ENCODE results near the gene VAMP3. TPM values are rescaled to one million over a fixed set of nuclear protein-coding genes. Genes with fewer than 3 reads are reported as not detected.

The VAMP3 gene, protein sequence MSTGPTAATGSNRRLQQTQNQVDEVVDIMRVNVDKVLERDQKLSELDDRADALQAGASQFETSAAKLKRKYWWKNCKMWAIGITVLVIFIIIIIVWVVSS
- total RNA-seq (10 to 100 TPM; 27.3 to 32.5 TPM), polyA plus RNA-seq (41.7 TPM)

DNA sequence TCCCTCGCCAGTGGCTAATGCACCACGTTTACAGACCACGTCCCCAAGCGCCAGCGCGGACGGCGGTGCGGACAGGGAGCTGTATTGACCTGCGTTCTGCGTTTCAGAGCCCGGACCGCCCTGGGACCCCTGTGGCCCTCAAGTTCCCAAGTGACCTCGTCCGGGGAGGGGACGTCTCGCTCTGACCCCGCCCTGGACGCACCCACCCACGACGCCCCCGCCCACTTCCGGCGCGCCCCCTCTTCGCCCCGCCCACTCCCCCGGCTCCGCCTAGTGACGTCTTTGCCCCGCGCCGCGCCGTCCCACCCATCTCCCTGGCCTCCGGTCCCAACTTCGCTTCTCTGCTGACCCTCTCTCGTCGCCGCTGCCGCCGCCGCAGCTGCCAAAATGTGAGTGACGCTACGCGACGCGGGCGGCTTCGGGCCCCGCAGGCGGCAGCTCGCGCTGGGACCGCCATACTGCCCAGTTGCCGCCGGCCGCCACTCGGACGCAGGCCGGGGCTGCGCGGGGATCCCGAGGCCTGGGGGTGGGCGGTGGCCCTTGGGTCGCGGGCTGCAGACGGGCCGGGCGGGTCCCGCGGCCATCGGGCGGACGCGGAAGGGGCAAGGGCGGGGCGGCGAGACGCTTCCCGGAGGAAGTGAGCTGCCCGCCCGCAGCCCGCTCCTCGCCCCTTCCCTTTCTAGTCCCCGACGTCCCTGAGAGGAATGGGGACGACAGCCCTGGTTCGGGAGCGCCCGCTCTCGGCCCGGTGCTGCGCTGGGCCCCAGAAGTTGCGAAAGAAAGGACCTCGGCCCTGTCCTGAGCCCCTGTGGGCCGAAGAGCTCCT, at the start of gene VAMP3:
TSS of gene VAMP3 (plus strand) at position 300 of the 826 bp plus-strand sequence. CDS start at position 388, 88 bp downstream.
- peak; percentile 71 to 89 (median 80) for DNase-seq
- Mint-ChIP-seq H3K4me1 (peaks cover 24 to 51% (median 47%) of the 10 kb centered on the region in 3 donors), H3K9me3 (no peaks in the 10 kb centered on the region), H3K4me3 (peak within 1 kb of the TSS; percentile 87 to 93 (median 89)), H3K27ac (peak within 1 kb of the TSS; percentile 75 to 90 (median 85)), H3K27me3 (peaks cover 2% of the 10 kb centered on the region in 2 donors), H3K36me3 (peaks cover 0 to 42% (median 8%) of the 10 kb centered on the region in 3 donors)
- Histone ChIP-seq H3K27me3 (ENCODE audit: insufficient read depth, low read length, poor library complexity, severe bottlenecking) (no peaks in the 10 kb centered on the region), H3K36me3 (ENCODE audit: insufficient read depth, low read length) (peaks cover 4% of the 10 kb centered on the region), H3K9me3 (ENCODE audit: low read length) (no peaks in the 10 kb centered on the region), H3K4me3 (ENCODE audit: low read length) (peak within 1 kb of the TSS; percentile 92), H3K27ac (ENCODE audit: low read depth, low read length) (peak within 1 kb of the TSS; percentile 74), H3K4me1 (ENCODE audit: insufficient read depth, low read length) (peaks cover 18% of the 10 kb centered on the region)
- ChIA-PET POLR2A (no interaction called here), CTCF (interaction anchor here (1.0 to 1.8 kb wide), 3 partner anchors 9 to 103 kb away, joined by 3 to 7 read pairs (median 3); no protein-coding TSS in a partner anchor)

DNA sequence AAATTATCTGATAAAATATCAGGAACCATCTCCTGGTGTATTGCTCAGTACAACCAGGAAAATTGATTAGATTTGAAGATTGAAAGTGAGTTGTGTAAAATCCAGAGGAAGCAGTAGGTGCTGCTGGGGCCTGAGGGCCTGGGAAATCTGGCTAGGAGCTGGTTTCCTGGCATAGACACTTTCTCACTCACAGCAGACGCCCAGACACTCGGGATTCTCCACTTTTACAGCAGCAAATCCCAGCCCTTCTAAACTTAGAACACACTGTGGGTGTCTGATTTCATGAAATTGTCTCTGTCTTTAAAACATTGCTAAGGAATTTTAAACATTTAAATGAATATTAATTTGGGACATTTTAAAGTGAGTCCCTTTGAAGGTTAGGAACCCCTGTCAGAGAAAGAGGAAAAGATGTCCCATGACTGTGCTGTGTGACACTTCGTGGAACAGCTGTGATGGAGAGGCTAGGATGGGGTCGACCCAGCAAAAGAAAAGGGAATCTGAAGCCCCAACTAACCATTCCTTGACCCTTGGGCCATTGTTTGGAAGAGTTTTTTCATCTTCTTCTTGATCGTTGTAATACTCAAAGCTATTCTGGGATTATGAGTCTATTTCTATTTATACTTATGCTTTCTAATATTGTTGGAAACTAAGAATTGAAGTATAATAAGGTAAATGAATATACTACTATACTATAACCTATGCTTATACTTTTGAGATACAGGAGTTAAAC, 49.0 kb upstream of the VAMP3 start:
- DNase-seq = no peak
- ChIA-PET CTCF (interaction anchor here (1.0 to 1.6 kb wide), 2 partner anchors 30 to 31 kb away, joined by 3 to 4 read pairs; no protein-coding TSS in a partner anchor), POLR2A (no interaction called here)
- Histone ChIP-seq H3K4me3 (ENCODE audit: low read length) (no peak overlapping the region), H3K9me3 (ENCODE audit: low read length) (no peaks in the 10 kb centered on the region), H3K27me3 (ENCODE audit: insufficient read depth, low read length, poor library complexity, severe bottlenecking) (no peaks in the 10 kb centered on the region), H3K27ac (ENCODE audit: low read depth, low read length) (no peak overlapping the region), H3K4me1 (ENCODE audit: insufficient read depth, low read length) (no peaks in the 10 kb centered on the region), H3K36me3 (ENCODE audit: insufficient read depth, low read length) (no peaks in the 10 kb centered on the region)
- Mint-ChIP-seq H3K4me3 (no peak overlapping the region), H3K27ac (no peak overlapping the region), H3K9me3 (no peaks in the 10 kb centered on the region), H3K27me3 (peaks cover 9 to 38% of the 10 kb centered on the region in 2 donors), H3K4me1 (peaks cover 5 to 9% (median 9%) of the 10 kb centered on the region in 3 donors), H3K36me3 (no peaks in the 10 kb centered on the region)

DNA sequence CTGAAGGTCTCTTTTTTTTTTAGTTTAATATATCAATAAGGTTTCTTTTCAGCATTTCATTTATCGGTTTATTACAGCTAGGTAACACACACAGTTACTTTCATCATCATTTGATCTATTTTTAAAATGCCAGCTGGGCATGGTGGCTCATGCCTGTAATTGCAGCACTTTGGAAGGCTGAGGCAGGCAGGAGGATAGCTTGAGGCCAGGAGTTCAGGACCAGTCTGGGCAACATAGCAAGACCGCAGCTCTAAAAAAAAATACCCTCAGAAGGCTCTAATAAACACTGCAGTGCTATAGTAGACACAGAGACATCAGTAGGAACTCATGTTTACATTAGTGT, 48.5 kb upstream of the VAMP3 start:
- no peak for DNase-seq
- no peaks in the 10 kb centered on the region for H3K4me1 ChIP-seq (ENCODE audit: insufficient read depth, low read length)
- H3K4me3 ChIP-seq (ENCODE audit: low read length) = no peak overlapping the region
- Mint-ChIP-seq H3K36me3 (no peaks in the 10 kb centered on the region), H3K27ac (peak overlapping the region in 2 of 8 donors; percentile 4 to 35), H3K4me3 (no peak overlapping the region), H3K4me1 (peaks cover 5 to 9% (median 9%) of the 10 kb centered on the region in 3 donors), H3K9me3 (no peaks in the 10 kb centered on the region), H3K27me3 (peaks cover 9 to 37% of the 10 kb centered on the region in 2 donors)
- H3K27ac ChIP-seq (ENCODE audit: low read depth, low read length) = no peak overlapping the region
- H3K27me3 ChIP-seq (ENCODE audit: insufficient read depth, low read length, poor library complexity, severe bottlenecking) = no peaks in the 10 kb centered on the region
- POLR2A ChIA-PET = no interaction called here
- H3K36me3 ChIP-seq (ENCODE audit: insufficient read depth, low read length) = no peaks in the 10 kb centered on the region
- H3K9me3 ChIP-seq (ENCODE audit: low read length) = no peaks in the 10 kb centered on the region
- CTCF ChIA-PET = interaction anchor here (1.0 to 1.6 kb wide), 2 partner anchors 30 to 31 kb away, joined by 3 to 4 read pairs; no protein-coding TSS in a partner anchor

DNA sequence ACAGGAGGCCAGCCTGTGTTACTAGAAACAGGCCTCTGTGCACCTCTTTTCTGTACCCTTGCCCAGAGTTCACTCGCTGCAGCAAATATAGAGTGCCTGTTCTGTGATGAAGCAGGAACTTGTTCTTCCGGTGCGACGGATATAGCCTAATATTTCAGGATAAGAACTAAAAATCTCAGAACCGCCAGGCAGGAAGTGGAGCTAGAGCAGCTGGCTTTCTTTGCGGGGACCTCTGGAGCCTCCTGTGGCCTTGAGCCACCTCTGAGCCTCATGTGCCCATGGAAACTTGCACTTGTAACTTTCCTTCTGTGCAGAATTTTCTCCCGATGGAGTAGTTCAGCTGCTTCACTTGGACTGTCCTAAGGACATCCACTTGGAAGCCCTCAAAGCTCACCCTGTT, 44.5 kb upstream of the VAMP3 start:
- Mint-ChIP-seq H3K36me3 (peaks cover 0 to 1% (median 0%) of the 10 kb centered on the region in 3 donors), H3K27me3 (peaks cover 10 to 28% of the 10 kb centered on the region in 2 donors), H3K4me3 (no peak overlapping the region), H3K9me3 (peaks cover 0 to 3% (median 0%) of the 10 kb centered on the region in 5 donors), H3K27ac (peak overlapping the region in 3 of 8 donors; percentile 13 to 88 (median 43)), H3K4me1 (peaks cover 5 to 9% (median 9%) of the 10 kb centered on the region in 3 donors)
- Histone ChIP-seq H3K4me1 (ENCODE audit: insufficient read depth, low read length) (no peaks in the 10 kb centered on the region), H3K27me3 (ENCODE audit: insufficient read depth, low read length, poor library complexity, severe bottlenecking) (no peaks in the 10 kb centered on the region), H3K4me3 (ENCODE audit: low read length) (no peak overlapping the region), H3K27ac (ENCODE audit: low read depth, low read length) (no peak overlapping the region), H3K36me3 (ENCODE audit: insufficient read depth, low read length) (no peaks in the 10 kb centered on the region), H3K9me3 (ENCODE audit: low read length) (no peaks in the 10 kb centered on the region)
- CTCF ChIA-PET = interaction anchor here (1.2 to 2.1 kb wide), 3 partner anchors 20 to 58 kb away, joined by 3 to 9 read pairs (median 6); no protein-coding TSS in a partner anchor
- DNase-seq = no peak
- POLR2A ChIA-PET = interaction anchor here (0.6 kb wide), 1 partner anchor 22 kb away, joined by 3 read pairs; no protein-coding TSS in a partner anchor

GRCh38 chr1:7727809-7728471, 43.2 kb upstream of the VAMP3 start:
- Histone ChIP-seq H3K4me3 (ENCODE audit: low read length) (no peak overlapping the region), H3K9me3 (ENCODE audit: low read length) (no peaks in the 10 kb centered on the region), H3K4me1 (ENCODE audit: insufficient read depth, low read length) (no peaks in the 10 kb centered on the region), H3K27ac (ENCODE audit: low read depth, low read length) (no peak overlapping the region), H3K36me3 (ENCODE audit: insufficient read depth, low read length) (no peaks in the 10 kb centered on the region), H3K27me3 (ENCODE audit: insufficient read depth, low read length, poor library complexity, severe bottlenecking) (no peaks in the 10 kb centered on the region)
- Mint-ChIP-seq H3K36me3 (peaks cover 0 to 1% (median 0%) of the 10 kb centered on the region in 3 donors), H3K27ac (no peak overlapping the region), H3K4me1 (peaks cover 5 to 9% (median 9%) of the 10 kb centered on the region in 3 donors), H3K9me3 (peaks cover 0 to 3% (median 0%) of the 10 kb centered on the region in 5 donors), H3K27me3 (peaks cover 9 to 29% of the 10 kb centered on the region in 2 donors), H3K4me3 (no peak overlapping the region)
- no peak for DNase-seq
- CTCF ChIA-PET = interaction anchor here (1.9 to 2.1 kb wide), 2 partner anchors 24 to 60 kb away, joined by 6 to 9 read pairs; no protein-coding TSS in a partner anchor
- POLR2A ChIA-PET = no interaction called here

- no peak overlapping the region for H3K4me3 Mint-ChIP-seq
- no peak for DNase-seq
- no peak overlapping the region for H3K27ac Mint-ChIP-seq
- ChIA-PET CTCF (no interaction called here), POLR2A (no interaction called here)
- Histone ChIP-seq H3K4me1 (ENCODE audit: insufficient read depth, low read length) (no peaks in the 10 kb centered on the region), H3K9me3 (ENCODE audit: low read length) (no peaks in the 10 kb centered on the region), H3K27ac (ENCODE audit: low read depth, low read length) (no peak overlapping the region), H3K4me3 (ENCODE audit: low read length) (no peak overlapping the region), H3K27me3 (ENCODE audit: insufficient read depth, low read length, poor library complexity, severe bottlenecking) (no peaks in the 10 kb centered on the region), H3K36me3 (ENCODE audit: insufficient read depth, low read length) (no peaks in the 10 kb centered on the region)
- H3K4me1 Mint-ChIP-seq = peaks cover 5 to 9% (median 9%) of the 10 kb centered on the region in 3 donors
- peaks cover 8 to 31% of the 10 kb centered on the region in 2 donors for H3K27me3 Mint-ChIP-seq
- H3K36me3 Mint-ChIP-seq = peaks cover 0 to 1% (median 0%) of the 10 kb centered on the region in 3 donors
- peaks cover 0 to 3% (median 0%) of the 10 kb centered on the region in 5 donors for H3K9me3 Mint-ChIP-seq
Observed at GRCh38 chr1:7729761-7730160, 41.3 kb upstream of the VAMP3 start.

- H3K4me3 ChIP-seq (ENCODE audit: low read length) = no peak overlapping the region
- H3K27ac ChIP-seq (ENCODE audit: low read depth, low read length) = no peak overlapping the region
- CTCF ChIA-PET = no interaction called here
- H3K27me3 ChIP-seq (ENCODE audit: insufficient read depth, low read length, poor library complexity, severe bottlenecking) = no peaks in the 10 kb centered on the region
- no peaks in the 10 kb centered on the region for H3K9me3 ChIP-seq (ENCODE audit: low read length)
- Mint-ChIP-seq H3K4me1 (no peaks in the 10 kb centered on the region), H3K4me3 (no peak overlapping the region), H3K9me3 (peaks cover 0 to 3% (median 0%) of the 10 kb centered on the region in 5 donors), H3K27me3 (peaks cover 9 to 40% of the 10 kb centered on the region in 2 donors), H3K36me3 (peaks cover 0 to 1% (median 0%) of the 10 kb centered on the region in 3 donors), H3K27ac (no peak overlapping the region)
- POLR2A ChIA-PET = no interaction called here
- no peak for DNase-seq
- no peaks in the 10 kb centered on the region for H3K4me1 ChIP-seq (ENCODE audit: insufficient read depth, low read length)
- no peaks in the 10 kb centered on the region for H3K36me3 ChIP-seq (ENCODE audit: insufficient read depth, low read length)
Observed at GRCh38 chr1:7732331-7732730, 38.8 kb upstream of the VAMP3 start.
